HG02885 (cell line): ENCODE data around the gene KIFAP3.
"Not testable (repeated sequence)": the region's sequence is repeated elsewhere in the genome, so short reads cannot be mapped to it uniquely, and the experiment has no call there.

Source experiments
- ATAC-seq: cut with Tn5 transposase; IDR thresholded peaks from one replicate; pipeline ENCODE4 v1.9.1; 2021; ENCODE audit warnings: mild to moderate bottlenecking; ENCODE audit not compliant: unreplicated experiment, poor library complexity

Gene KIFAP3

DNA sequence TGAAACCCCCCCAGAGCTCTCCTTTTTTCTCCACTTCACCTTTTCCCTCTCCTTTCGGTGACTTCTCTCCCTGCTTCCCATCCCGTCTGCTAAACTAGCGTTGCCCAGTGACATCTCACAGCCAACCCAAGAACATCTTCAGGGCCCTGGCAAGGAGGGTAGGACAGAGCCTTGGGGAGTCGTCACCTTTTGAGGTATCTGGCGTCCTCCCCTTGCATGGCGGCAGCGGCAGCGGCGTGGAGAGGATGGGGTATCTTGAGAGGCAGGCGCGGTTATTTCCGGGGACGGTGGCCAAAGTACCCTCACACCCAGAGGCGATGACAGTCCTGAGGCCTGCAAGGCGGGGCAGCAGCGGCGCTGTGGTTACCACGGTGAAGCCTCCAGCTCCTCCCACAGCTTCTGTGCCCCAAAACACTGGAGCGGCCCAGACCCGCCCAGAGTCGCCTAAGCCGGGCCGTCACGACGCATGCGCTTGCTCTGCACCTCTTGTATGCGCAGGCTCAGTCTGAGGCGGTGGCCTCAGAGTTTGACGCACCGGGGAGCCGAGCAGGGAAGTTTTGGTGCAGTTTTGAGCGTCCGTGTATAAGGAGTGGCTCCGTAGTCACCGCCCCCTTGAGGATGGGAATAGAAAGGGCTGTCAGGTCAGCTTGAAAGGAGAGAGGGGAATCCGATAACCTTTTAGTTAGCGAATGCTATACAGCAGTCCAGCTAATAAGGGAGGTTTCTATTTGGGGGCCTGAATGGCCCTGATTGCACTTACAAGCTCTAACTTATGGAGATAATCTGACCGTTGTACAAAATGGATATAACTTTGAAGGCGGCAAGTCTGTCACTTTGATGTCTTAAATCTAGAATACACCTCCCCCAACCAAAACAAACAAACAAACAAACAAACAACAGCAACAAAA lies at the start of gene KIFAP3:
Gene KIFAP3 (minus strand): TSS at position 446 of the 908 bp plus-strand sequence. CDS start 228 bp downstream, at position 218.
- peak; percentile 97 for ATAC-seq

DNA sequence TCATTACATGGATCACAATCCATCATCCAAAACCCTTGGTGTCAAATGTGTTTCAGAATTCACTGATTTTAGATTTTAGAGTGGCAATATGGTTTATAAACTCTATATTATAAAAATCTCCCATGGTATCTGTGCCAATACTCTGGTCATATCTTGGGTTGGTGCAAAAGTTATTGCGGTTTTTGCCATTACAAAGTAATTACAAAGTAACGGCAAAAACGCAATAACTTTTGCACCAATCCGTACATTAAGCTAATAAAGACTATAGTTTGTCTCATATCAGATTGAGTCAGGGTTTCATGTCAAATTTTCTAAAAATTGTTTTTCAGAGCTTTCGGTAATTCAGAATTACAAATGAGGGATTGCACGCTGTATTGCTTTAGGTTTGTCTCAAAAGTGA lies 47.9 kb upstream of the KIFAP3 start:
- no peak for ATAC-seq

DNA sequence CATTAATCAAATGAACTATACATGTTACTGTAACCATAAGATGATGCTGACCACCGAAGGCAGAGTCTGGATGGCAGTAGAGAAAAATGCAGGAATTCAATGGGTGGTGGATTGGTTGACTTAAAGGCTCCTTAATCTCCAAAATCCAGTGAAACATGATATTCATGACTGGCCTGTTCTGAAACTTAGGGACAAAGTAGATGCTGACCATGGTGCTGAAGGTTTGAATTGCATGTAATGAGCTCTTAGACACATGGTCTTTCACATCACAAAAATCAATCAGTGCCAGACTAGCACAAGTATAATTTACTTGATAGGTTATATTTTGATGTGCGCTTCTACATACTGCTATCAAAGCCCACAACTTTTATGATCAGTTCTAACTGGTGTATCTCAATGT lies 40.4 kb upstream of the KIFAP3 start:
- no peak for ATAC-seq

DNA sequence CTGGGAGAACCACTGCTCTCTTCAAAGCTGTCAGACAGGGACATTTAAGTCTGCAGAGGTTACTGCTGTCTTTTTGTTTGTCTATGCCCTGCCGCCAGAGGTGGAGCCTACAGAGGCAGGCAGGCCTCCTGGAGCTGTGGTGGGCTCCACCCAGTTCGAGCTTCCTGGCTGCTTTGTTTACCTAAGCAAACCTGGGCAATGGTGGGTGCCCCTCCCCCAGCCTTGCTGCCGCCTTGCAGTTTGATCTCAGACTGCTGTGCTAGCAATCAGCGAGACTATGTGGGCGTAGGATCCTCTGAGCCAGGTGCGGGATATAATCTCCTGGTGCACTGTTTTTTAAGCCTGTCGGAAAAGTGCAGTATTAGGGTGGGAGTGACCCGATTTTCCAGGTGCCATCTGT lies 38.6 kb upstream of the KIFAP3 start:
- not testable (repeated sequence) for ATAC-seq

DNA sequence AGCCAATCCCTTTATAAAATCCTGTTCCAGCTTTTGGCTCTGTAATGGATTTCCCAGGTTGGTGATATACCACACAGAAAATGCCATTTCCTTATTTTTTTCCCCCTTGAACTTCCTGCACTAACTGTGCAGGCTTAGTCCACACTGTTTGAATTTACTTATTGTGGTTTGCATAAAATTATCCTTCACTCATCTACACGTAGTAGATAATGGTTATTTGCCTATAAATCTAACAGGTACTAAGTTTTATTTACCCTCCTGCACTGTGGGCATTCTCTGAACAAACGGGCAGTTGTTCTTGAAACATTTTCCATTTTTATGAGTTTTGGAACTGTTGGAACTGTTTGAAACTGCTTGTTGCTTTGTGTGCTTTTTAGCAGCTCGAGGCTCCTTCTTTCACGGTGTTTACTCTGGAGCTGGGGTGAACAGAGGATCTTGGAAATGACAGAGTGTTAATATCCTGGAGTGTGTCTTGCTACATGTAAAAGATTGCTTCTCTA lies 23.0 kb upstream of the KIFAP3 start:
- ATAC-seq: no peak

DNA sequence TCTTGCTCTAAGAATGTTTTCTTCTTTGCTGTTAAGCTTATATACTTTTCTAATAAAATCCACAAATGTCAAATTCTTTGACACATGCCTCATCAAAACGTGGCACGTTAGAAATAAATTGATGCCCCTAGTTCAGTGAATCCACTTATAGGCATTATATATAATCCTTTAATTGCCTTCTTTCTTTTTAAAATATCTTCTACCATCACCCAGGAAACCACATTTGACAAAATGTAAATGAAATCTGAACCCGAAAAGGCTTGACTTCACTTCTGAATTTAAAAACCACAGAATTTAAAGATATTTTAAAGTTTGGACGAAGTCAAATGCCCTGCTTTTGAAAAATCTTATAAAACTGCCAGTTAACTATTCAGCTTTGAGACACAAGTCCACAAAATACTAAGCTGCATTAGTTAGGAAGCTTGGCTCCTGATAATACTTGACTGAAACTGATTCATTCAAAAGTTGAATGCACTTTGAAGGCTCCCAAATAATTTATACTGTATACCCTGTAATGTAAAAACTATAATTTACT lies 22.4 kb upstream of the KIFAP3 start:
- no peak for ATAC-seq

DNA sequence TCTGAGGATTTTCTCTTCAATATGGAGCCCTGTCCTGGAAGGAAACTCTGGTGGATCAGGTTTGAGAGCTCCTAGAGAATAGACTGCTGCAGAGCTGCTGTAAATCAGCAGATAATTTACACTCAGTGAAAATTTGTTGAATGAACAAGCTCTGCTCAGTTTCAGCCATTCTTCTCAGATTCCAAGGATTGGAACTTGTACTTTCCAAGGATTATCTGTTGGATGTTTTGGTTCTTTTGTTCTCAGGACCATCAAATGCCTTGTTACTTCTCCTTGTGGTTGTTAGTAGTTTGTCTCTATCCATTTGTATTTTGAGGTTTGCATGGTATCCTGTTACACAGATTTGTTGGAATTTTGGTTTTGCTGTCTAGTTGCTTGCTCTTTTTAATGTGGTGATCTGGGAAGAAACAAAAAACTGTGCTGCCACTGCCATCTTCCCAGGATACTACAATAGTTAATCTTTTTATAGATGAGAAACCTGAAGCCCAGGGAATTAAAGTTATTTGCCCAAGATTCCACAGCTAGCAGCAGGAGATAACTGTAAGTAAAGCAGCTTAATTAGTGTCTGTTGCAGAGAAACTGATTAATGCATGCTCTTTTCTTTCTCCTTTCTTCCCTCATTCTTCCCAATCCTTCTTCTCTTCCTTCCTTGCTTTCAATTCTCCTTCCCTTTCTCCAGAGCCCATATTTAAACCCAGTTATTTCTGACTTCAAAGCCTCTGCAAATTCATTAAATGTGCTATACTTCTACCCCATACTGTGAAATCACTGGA lies 21.7 kb upstream of the KIFAP3 start:
- ATAC-seq: no peak

DNA sequence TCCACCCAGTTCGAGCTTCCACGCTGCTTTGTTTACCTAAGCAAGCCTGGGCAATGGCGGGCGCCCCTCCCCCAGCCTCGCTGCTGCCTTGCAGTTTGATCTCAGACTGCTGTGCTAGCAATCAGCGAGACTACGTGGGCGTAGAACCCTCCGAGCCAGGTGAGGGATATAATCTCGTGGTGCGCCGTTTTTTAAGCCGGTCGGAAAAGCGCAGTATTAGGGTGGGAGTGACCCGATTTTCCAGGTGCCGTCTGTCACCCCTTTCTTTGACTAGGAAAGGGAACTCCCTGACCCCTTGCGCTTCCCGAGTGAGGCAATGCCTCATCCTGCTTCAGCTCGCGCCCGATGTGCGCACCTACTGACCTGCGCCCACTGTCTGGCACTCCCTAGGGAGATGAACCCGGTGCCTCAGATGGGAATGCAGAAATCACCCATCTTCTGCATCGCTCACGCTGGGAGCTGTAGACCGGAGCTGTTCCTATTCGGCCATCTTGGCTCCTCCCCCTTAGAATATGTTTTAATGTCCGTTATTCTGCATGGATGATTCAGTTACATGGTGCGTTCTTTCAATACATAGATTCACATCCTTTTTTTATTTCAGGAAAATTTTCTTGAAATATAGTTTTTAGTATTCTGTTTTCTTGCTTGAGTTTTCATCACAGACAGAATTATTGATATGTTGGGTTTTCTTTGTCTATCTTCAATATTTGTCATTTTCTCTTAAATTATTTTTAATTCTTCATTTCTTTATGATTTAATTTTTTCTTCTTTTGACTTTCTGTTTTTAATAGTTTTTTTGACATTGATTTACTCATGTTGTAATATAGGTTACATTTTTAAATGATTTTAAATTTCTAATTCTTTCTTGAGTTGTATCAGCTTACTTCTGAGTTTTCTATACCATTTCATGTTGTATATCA lies 20.5 kb upstream of the KIFAP3 start:
- not testable (repeated sequence) for ATAC-seq

DNA sequence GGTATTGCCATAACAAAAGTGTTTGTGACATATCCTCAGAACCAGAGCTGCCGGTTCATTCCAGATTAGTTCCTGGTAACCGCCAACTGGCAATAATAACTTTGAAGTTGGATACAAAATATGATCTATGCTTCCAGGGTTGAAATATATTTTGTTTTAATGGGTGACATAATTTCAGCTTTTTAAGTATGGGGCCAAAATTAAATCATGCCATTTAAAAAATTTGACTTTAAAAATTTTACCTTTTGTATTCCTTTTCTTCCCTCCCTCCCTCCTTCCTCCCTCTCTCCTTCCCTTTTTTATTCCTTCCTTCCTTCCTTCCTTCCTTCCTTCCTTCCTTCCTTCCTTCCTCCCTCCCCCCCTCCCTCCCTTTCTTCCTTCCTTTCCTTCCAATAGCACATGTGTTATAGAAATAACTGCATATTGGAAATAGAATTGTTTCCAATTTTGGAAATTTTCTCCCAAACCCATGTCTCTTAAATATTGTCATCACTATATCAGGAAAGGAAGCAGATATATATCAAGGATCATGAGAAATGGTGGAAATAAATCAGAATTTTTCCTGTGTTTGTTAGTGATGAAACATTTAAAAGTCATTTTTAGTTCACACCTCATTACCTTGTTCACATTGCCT lies 12.0 kb upstream of the KIFAP3 start:
- no peak for ATAC-seq

DNA sequence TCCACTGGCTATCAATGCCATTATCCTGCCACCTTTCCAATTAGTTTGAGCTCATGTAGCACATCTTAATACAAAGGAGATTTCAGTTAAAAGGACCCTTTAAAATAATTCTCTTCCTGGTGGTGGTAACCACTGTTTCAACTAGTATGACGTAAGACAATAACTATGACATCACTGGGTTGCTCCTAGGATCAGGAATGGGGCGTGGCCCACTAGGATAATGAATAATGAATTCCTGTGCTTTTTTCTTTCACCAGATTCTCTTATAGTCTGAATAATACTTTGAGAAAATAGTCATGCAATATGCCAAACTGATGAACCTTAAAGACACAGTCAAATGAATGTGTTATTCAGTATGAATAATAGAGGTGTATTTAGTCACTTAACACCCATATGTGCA lies 10.6 kb upstream of the KIFAP3 start:
- no peak for ATAC-seq

DNA sequence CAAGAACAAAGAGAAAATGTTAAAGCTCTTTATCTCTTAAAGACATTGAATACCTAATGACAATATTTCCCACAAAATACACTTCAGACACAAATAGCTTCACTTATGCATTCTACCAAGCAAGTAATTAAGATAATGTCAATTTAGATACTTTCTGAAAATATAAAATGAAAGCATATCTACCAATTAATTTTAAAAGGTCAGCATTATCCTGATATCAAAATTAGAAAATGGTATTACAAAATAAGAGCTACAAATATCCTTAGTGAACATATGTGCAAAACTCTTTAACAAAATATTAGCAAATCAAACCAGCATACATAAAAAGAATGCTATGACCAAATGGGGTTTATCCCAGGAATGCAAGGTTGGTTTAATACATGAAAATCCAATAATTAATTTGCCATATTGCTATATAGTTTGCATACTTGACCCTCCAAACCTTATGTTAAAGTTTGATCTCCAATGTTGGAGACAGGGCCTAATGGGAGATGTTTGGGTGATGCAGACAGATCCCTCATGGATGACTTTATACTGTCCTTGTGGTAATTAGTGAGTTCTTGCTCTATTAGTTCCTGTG lies 4.2 kb upstream of the KIFAP3 start:
- no peak for ATAC-seq

DNA sequence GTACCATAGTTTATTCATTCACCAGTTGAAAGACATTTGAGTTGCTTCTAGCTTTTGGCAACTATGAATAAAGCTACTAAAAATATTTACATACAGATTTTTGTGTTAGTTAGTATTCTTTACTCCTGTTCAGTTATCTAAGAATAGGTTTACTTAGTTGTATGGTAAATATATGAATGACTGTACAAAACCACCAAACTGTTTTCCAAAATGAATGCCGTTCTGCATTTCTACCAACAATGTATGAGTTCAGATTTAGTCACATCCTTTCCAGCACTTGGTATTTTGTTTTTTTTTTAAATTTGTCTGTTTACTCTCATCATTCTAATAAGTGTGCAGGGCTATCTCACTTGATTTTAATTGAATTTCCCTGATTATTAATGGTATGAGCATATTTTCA lies 3.4 kb upstream of the KIFAP3 start:
- ATAC-seq: no peak

DNA sequence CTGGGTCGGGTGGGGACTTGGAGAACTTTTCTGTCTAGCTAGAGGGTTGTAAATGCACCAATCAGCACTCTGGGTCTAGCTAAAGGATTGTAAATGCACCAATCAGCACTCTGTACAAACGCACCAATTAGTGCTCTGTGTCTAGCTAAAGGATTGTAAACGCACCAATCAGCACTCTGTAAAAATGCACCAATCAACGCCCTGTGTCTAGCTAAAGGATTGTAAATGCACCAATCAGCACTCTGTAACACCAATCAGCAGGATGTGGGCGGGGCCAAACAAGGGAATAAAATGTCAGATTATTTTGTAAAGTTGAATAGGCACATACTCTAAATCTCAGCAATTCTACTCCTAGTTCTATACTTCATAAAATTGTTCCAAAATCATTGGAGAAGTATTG lies 2.5 kb upstream of the KIFAP3 start:
- not testable (repeated sequence) for ATAC-seq

DNA sequence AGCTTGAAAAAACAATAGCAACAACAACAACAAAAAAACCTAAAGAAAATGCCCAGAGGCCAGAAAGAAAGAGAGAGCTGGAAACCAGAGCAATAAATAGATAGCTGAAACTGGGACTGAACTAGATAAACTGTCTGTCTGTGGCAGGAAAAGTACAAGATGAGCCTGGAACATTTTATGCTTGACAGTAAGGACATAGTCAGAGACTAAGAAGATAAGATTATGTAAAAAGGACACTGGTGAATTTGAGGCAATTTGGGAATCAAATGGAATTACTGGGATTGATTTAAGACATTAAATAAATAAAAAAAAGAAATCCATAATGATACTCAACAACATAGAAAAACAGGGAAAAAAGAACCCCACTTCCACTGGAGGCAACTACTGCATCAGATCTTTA lies 1.7 kb upstream of the KIFAP3 start:
- ATAC-seq: no peak

DNA sequence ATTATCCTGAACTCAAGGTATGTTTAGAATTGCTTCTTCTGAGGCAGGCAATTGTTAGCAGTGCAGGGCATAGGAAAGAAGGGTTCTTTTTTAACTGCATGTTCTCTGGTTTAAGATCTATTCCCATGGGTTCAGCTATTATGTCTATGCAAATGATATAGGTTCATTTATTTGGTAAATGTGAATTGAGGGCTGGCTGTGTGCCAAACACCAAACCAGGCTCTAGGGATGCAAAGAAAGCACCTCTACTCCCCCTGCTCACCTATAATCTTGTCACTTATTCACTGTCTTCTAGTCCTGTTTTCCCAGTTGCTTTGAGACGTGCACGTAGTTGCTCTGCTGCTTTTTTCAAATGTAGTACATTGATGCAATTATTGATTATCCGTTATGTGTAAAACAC lies 691 bp upstream of the KIFAP3 start:
- ATAC-seq: no peak

DNA sequence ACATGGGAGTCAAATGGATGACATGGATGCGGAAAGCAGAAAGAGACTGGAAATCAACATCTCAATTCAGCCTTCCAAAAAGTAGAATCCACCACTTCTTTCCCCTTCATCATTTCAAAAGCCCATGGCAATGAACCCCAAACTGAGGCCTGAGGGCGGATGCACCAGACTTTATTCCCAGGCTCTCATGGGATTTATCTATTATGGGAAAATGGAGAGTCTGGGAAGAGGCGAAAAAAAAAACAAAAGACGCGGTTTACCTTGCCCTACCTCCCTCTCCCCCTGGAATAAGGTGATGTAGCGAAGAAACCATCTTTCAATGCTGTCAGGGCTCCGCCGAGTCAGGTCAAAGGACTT lies 624 bp downstream of the KIFAP3 start:
- no peak for ATAC-seq

DNA sequence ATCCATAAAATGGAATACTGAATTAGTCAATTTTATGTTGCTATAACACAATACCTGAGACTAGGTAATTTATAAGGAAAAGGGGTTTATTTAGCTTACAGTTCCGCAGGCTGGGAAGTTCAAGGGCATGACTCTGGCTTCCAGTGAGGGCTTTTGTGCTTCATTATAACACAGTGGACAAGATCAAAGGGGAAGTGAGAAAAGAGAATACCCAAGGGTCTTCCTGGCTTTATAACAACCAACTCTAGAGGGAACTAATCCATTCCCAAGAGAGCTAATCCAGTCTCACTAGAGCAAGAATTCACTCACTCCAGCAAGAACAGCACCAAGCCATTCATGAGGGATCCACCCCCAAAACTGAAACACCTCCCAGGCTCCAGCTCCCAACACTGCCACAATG lies 3.1 kb downstream of the KIFAP3 start:
- ATAC-seq: no peak

DNA sequence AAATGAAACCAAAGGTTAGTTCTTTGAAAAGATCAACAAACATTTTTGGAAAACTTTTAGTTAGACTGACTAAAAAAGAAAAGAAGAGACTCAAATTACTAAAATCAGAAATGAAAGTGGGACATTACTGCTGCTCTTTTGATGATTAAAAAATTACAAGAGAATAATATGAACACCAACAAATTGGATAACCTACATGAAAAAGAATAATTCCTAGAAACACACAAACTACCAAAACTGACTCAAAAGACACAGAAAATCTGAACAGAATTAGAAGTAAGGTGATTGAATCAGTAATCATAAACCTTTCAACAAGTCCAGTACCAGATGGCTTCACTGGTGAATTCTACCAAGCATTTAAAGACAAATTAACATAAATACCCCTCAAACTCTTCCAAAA lies 5.6 kb downstream of the KIFAP3 start:
- peak; percentile 41 for ATAC-seq

DNA sequence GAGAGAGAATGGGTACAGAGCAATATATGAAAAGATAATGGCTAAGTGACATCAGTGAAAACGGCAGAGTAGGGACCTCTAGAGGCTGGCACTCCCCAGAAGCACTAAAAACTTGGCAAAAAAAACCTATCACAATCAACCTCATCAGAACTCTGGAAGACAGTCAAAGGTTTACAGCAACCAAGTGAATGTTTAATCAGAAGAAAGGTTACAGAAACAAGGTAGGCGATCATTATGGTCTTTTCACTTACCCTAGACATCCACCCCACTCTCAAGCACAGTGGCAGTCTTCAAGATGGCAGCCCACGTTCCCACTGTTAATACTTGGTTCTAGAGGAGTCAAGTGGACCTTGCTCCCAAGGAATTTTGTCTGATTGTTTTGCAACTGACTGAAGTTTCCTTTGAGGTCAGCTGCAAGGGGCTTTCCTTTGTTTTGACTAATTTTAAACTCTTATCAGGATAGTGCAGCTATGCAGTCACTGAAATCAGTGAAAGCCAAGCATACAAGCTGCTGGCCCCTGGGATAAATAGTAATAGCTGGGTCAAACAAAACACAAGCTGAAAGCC lies 7.2 kb downstream of the KIFAP3 start:
- no peak for ATAC-seq
